Endodermal cell (in vitro differentiated cells): ENCODE results near the gene FIGLA. TPM values are rescaled to one million over a fixed set of nuclear protein-coding genes. Genes with fewer than 3 reads are reported as not detected.

ENCODE experiments used
- DNase-seq: peaks from one replicate; pipeline ENCODE4 v3.0.0-alpha.2; 2017
- H3K27ac ChIP-seq: 2 replicates; pipeline ENCODE4 v1.5.1; 2013; ENCODE audit warnings: mild to moderate bottlenecking, low read depth, low read length, moderate library complexity
- H3K27me3 ChIP-seq: 2 replicates; pipeline ENCODE4 v1.6.1; 2013; ENCODE audit warnings: mild to moderate bottlenecking, low read length, moderate library complexity; ENCODE audit not compliant: insufficient read depth, control insufficient read depth, poor library complexity, severe bottlenecking
- H3K36me3 ChIP-seq: 2 replicates; pipeline ENCODE4 v1.7.0; 2013; ENCODE audit warnings: mild to moderate bottlenecking, low read length, moderate library complexity; ENCODE audit not compliant: control insufficient read depth, insufficient read depth
- H3K4me1 ChIP-seq: one replicate; pipeline ENCODE4 v1.7.0; 2013; ENCODE audit warnings: low read length; ENCODE audit not compliant: control insufficient read depth, insufficient read depth
- H3K4me3 ChIP-seq: 2 replicates; pipeline ENCODE4 v1.5.1; 2013; ENCODE audit warnings: mild to moderate bottlenecking, low read length, moderate library complexity
- H3K9ac ChIP-seq: 2 replicates; pipeline ENCODE4 v1.6.1; 2013; ENCODE audit warnings: mild to moderate bottlenecking, low read length, moderate library complexity; ENCODE audit not compliant: poor library complexity, severe bottlenecking; ENCODE audit errors: extremely low read depth
- H3K9me3 ChIP-seq: 2 replicates; pipeline ENCODE4 v1.6.1; 2013; ENCODE audit warnings: mild to moderate bottlenecking, low read length, moderate library complexity; ENCODE audit not compliant: control insufficient read depth
- H3K27ac Mint-ChIP-seq: 2 replicates; pipeline ENCODE4 v1.8.0; 2020; ENCODE audit warnings: mixed read lengths
- H3K27me3 Mint-ChIP-seq: 2 replicates; pipeline ENCODE4 v1.8.0; 2021; ENCODE audit warnings: mild to moderate bottlenecking, mixed read lengths; ENCODE audit not compliant: insufficient read depth
- H3K36me3 Mint-ChIP-seq: 2 replicates; pipeline ENCODE4 v1.8.0; 2020; ENCODE audit warnings: low read depth, mixed read lengths
- H3K4me1 Mint-ChIP-seq: 2 replicates; pipeline ENCODE4 v1.8.0; 2020; ENCODE audit warnings: mixed read lengths
- H3K4me3 Mint-ChIP-seq: 2 replicates; pipeline ENCODE4 v1.8.0; 2020; ENCODE audit warnings: mild to moderate bottlenecking, moderate library complexity, mixed read lengths
- H3K9me3 Mint-ChIP-seq: 2 replicates; pipeline ENCODE4 v1.8.0; 2020; ENCODE audit warnings: mild to moderate bottlenecking, mixed read lengths
- CTCF ChIP-seq: fragments of 200-600 bp; sonication (generic); conservative IDR thresholded peaks from 2 replicates; pipeline ENCODE4 v1.5.0; 2021; ENCODE audit warnings: antibody characterized with exemption, mild to moderate bottlenecking
- WGBS, 2 experiments: methylation state at CpG; one replicate each; pipeline versions ENCODE4 v1.1.5 to v1.1.7; 2013; ENCODE audit warnings: missing lambda C conversion rate in 2 of 2, mixed read lengths in 1 of 2; ENCODE audit not compliant: insufficient coverage in 1 of 2, insufficient read length in 1 of 2; 5-methylcytosine and 5-hydroxymethylcytosine counted together
- total RNA-seq, 2 donors: library from RNA; stranded (reverse); fragmentation: NEBNext Ultra II Directional in 1 of 2; extraction: Animal tissue kit (Norgen Biotek cat#: 25700) in 1 of 2; gene quantifications; 2 replicates in 1 of 2; 3 replicates in 1 of 2; pipeline ENCODE4 v1.2.1, GENCODE V29; 2021

The FIGLA gene
- total RNA-seq, 2 donors from 2014 or later, result not detected

- Histone ChIP-seq H3K27me3 (peaks cover 20% of the 10 kb centered on the region), H3K27ac (no peak overlapping the region), H3K36me3 (no peaks in the 10 kb centered on the region), H3K9me3 (peaks cover 11% of the 10 kb centered on the region), H3K4me3 (no peak overlapping the region), H3K4me1 (no peaks in the 10 kb centered on the region), H3K9ac (no peak overlapping the region)
- H3K9me3 Mint-ChIP-seq, result peaks cover 25% of the 10 kb centered on the region
- no peak for DNase-seq
- no peak for TF ChIP-seq CTCF
- H3K27me3 Mint-ChIP-seq, result peaks cover 73% of the 10 kb centered on the region
- H3K27ac Mint-ChIP-seq, result no peak overlapping the region
- no peak overlapping the region for H3K4me3 Mint-ChIP-seq
- peaks cover 4% of the 10 kb centered on the region for H3K36me3 Mint-ChIP-seq
- peaks cover 24% of the 10 kb centered on the region for H3K4me1 Mint-ChIP-seq
- 63 to 80% methylated on average over 1 to 2 of the region's 2 CpGs for WGBS, 2 experiments
These were observed 7.1 kb upstream of the FIGLA start for GRCh38 chr2:70797506-70797905.

DNA sequence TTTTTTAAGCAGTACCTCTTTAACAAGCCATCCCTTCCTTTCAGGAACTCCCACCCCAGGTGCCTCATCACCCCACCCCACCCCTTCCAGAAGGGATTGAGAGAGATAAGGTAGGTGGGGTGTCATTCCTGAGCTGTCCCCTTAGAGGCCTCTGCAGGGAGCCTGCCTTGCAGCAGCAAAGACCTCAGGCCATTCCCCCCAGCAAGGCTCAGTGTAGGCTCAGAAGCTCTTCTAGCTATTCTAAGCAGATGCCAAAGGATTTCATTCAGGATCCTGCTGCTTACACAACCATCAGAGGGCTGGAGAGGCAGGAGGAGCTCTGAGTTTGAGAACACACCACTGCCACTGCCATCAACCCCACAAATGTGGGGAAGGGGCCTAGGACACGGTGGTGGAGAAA, 5.8 kb upstream of the FIGLA start:
- TF ChIP-seq CTCF, result no peak
- DNase-seq, result peak; percentile 63
- WGBS, 2 experiments, result 71 to 72% methylated on average over 1 of the region's 1 CpG
- Histone ChIP-seq H3K9me3 (peaks cover 11% of the 10 kb centered on the region), H3K27me3 (peaks cover 32% of the 10 kb centered on the region), H3K9ac (no peak overlapping the region), H3K27ac (no peak overlapping the region), H3K36me3 (no peaks in the 10 kb centered on the region), H3K4me3 (no peak overlapping the region), H3K4me1 (no peaks in the 10 kb centered on the region)
- H3K36me3 Mint-ChIP-seq, result peaks cover 4% of the 10 kb centered on the region
- peaks cover 25% of the 10 kb centered on the region for H3K9me3 Mint-ChIP-seq
- peaks cover 76% of the 10 kb centered on the region for H3K27me3 Mint-ChIP-seq
- no peak overlapping the region for H3K27ac Mint-ChIP-seq
- no peak overlapping the region for H3K4me3 Mint-ChIP-seq
- H3K4me1 Mint-ChIP-seq, result peaks cover 24% of the 10 kb centered on the region

GRCh38 chr2:70795164-70795995, 4.9 kb upstream of the FIGLA start:
- peaks cover 11% of the 10 kb centered on the region for H3K9me3 ChIP-seq
- no peaks in the 10 kb centered on the region for H3K36me3 ChIP-seq
- no peak for DNase-seq
- H3K27ac Mint-ChIP-seq, result no peak overlapping the region
- H3K4me3 Mint-ChIP-seq, result no peak overlapping the region
- H3K4me1 Mint-ChIP-seq, result peaks cover 24% of the 10 kb centered on the region
- no peak overlapping the region for H3K27ac ChIP-seq
- H3K4me3 ChIP-seq, result no peak overlapping the region
- no peak for TF ChIP-seq CTCF
- H3K9me3 Mint-ChIP-seq, result peaks cover 18% of the 10 kb centered on the region
- peaks cover 4% of the 10 kb centered on the region for H3K36me3 Mint-ChIP-seq
- H3K4me1 ChIP-seq, result no peaks in the 10 kb centered on the region
- H3K27me3 ChIP-seq, result peaks cover 41% of the 10 kb centered on the region
- H3K9ac ChIP-seq, result no peak overlapping the region
- H3K27me3 Mint-ChIP-seq, result peaks cover 75% of the 10 kb centered on the region
- 62 to 80% methylated on average over 2 to 4 of the region's 4 CpGs for WGBS, 2 experiments
